ENCODE measurements around the gene OLFML1.

DNA sequence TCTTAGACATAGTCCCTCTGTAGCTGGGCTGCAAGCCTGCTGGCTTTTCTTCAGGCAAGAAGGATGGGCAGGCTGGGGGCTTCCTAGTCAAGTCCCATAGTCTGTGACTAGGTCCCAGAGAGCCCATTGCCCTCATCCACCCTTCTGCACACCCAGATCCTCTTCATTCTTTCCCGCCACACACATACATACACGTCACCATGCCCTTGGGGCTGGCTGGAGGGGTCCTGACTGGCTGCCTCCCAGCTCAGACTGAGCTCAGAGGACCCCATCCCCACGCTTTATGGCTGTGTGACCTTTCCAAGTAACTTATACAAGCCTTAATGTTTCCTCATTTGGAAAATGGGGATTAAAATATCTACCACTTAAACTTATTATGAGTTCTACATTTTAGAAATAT is 14.9 kb downstream of the OLFML1 start:
- TF ChIP-seq, protein P1, sequence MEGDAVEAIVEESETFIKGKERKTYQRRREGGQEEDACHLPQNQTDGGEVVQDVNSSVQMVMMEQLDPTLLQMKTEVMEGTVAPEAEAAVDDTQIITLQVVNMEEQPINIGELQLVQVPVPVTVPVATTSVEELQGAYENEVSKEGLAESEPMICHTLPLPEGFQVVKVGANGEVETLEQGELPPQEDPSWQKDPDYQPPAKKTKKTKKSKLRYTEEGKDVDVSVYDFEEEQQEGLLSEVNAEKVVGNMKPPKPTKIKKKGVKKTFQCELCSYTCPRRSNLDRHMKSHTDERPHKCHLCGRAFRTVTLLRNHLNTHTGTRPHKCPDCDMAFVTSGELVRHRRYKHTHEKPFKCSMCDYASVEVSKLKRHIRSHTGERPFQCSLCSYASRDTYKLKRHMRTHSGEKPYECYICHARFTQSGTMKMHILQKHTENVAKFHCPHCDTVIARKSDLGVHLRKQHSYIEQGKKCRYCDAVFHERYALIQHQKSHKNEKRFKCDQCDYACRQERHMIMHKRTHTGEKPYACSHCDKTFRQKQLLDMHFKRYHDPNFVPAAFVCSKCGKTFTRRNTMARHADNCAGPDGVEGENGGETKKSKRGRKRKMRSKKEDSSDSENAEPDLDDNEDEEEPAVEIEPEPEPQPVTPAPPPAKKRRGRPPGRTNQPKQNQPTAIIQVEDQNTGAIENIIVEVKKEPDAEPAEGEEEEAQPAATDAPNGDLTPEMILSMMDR (IDR thresholded peaks at IDR 0.05) = no peak
- no peak for TF ChIP-seq POLR2A (IDR thresholded peaks at IDR 0.05)
